Astrocyte of the cerebellum (primary cell): ENCODE measurements around the gene HLA-DRA.
A peak's percentile ranks its signal among the peaks of the same experiment; 100 is the strongest.
"Not testable (repeated sequence)": the region's sequence is repeated elsewhere in the genome, so short reads cannot be mapped to it uniquely, and the experiment has no call there.

Experiments
- DNase-seq: peaks from one replicate; pipeline ENCODE4 v3.0.0-alpha.2; 2011; ENCODE audit warnings: low read depth
- H3K4me3 ChIP-seq: 2 replicates; pipeline ENCODE4 v1.5.1; 2011; ENCODE audit warnings: mild to moderate bottlenecking, low read depth, low read length, moderate library complexity
- in situ Hi-C: cut with HindIII; loops from 2 replicates; pipeline ENCODE4 v1.10.0; 2017; ENCODE audit warnings: low sequenced_read_pairs
- TF ChIP-seq, protein P1 (sequence below): IDR thresholded peaks from 2 replicates; pipeline ENCODE4 v1.5.1; 2012; ENCODE audit warnings: low read length, low read depth, moderate library complexity, mild to moderate bottlenecking; ENCODE audit errors: missing control alignments

HLA-DRA gene

DNA sequence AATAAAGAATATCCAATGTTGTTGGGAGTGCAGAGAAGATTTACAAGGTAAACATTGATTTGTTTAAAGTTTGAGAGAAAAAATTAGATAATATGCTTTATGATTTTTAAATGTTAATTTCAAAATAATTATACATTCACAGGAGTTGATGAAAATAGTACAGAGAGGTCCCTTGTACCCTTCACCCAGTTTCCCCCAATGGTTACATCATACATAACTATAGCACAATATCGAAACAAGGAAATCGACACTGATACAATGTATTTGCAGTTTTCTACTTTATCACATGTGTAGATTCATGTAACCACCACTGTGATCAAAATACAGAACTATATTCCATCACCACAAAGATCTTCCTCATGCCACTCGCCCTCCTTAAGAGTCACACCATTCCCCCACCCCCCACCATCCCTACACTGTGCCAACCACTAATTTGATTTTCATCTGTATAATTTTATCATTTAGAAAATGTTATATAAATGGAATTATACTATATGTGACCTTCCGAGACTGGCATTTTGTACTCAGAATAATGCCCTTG lies 11.7 kb upstream of the HLA-DRA start:
- no peak for DNase-seq
- in situ Hi-C loops: no loop called here
- TF ChIP-seq, protein P1, sequence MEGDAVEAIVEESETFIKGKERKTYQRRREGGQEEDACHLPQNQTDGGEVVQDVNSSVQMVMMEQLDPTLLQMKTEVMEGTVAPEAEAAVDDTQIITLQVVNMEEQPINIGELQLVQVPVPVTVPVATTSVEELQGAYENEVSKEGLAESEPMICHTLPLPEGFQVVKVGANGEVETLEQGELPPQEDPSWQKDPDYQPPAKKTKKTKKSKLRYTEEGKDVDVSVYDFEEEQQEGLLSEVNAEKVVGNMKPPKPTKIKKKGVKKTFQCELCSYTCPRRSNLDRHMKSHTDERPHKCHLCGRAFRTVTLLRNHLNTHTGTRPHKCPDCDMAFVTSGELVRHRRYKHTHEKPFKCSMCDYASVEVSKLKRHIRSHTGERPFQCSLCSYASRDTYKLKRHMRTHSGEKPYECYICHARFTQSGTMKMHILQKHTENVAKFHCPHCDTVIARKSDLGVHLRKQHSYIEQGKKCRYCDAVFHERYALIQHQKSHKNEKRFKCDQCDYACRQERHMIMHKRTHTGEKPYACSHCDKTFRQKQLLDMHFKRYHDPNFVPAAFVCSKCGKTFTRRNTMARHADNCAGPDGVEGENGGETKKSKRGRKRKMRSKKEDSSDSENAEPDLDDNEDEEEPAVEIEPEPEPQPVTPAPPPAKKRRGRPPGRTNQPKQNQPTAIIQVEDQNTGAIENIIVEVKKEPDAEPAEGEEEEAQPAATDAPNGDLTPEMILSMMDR: no peak
- no peak overlapping the region for H3K4me3 ChIP-seq

DNA sequence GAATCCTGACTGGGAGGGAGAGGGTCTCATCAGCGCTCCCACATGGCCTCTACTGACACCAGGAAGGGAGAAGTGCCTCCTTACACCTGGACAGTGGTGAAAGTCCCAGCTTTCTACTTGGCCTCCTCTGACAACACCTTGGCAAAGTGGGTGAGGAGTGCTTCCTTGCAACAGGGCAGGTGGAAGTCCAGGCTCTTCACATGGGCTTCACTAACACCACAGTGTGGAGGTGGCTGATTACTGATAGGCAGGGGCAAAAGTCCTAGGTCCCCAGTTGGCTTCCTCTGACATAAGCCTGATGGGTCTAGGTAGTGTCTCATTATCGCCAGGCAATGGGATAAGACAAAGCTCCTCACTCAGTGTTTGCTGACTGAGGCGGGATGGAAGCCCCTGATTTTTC lies 9.5 kb upstream of the HLA-DRA start:
- TF ChIP-seq, protein P1: no peak
- H3K4me3 ChIP-seq: no peak overlapping the region
- DNase-seq: no peak
- in situ Hi-C loops: no loop called here

DNA sequence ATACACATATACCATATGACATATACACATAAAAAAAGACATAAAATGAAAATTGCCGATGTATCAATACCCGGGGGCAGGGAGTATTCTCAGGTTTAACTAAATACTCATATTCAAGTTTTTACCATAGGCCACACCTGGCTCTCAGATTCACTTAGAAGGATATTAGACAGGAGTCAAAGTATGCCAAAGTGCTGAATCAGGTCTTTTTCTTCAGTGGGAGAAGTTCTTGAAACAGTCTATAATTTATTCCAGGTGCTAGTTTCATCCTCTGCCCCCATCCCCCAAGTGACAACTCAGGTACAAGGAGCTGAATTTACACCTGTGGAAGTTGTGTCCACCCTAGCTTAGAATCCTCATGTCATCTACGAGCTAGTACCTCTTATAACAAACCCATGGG lies 8.5 kb upstream of the HLA-DRA start:
- H3K4me3 ChIP-seq: no peak overlapping the region
- TF ChIP-seq, protein P1: no peak
- no peak for DNase-seq
- in situ Hi-C loops: no loop called here

DNA sequence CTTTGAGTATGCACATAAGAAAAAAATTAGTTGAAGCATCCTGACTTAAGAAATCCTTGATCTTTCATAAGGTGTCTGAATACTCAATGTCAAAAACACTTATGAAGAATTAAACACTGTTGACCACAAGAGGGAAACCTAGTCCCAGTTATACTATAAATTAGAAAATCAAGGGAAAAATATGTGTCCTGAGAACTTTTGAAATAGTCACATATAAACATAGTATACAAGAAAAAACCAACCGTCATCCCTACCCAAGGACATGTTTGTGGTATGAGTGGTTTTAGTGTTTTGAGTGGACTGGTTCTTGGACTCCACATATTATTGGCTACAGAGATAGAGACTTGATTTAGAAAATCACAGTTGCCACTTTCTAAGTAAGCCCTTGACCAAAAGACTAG lies 7.6 kb upstream of the HLA-DRA start:
- TF ChIP-seq, protein P1: no peak
- H3K4me3 ChIP-seq: no peak overlapping the region
- peak; percentile 8 for DNase-seq
- in situ Hi-C loops: no loop called here

- in situ Hi-C loops, DNase-seq, H3K4me3 ChIP-seq: not testable (repeated sequence)
These were observed 5.7 kb upstream of the HLA-DRA start for GRCh38 chr6:32433950-32434349.

DNA sequence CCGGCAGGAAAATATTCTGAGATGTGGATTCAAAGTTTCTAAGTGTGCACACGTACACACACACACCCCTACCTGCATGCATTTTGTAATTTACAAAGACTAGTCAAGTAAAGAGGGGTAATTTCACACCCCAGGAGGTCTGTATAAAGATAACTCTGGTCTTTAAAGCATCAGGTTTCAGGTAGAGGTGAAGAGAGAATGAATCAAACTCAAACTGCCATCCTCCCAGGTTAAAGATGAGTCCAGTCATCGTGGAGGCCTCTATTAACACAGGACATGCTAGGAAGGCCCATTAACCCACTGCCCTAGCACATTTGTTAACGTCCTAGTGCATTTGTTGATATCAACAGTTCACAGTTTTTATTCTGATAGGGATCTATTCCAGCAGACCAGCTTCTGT lies 3.5 kb upstream of the HLA-DRA start:
- in situ Hi-C loops: loop anchor here (5.0 kb wide), 1 partner anchor 306 kb away; the partner anchor contains the start of gene HLA-DQA2
- DNase-seq: no peak
- no peak overlapping the region for H3K4me3 ChIP-seq
- TF ChIP-seq, protein P1: no peak

GRCh38 chr6:32436995-32437836 lies 2.5 kb upstream of the HLA-DRA start:
- DNase-seq: no peak
- H3K4me3 ChIP-seq: no peak overlapping the region
- TF ChIP-seq, protein P1: no peak
- in situ Hi-C loops: loop anchor here (5.0 kb wide), 1 partner anchor 305 kb away; the partner anchor contains the start of gene HLA-DQA2
